ENCODE measurements around the gene ZNF550. TPM values are rescaled to one million over a fixed set of nuclear protein-coding genes. Genes with fewer than 3 reads are reported as not detected.

ZNF550 gene
- total and polyA plus RNA-seq, 2 of the 13 experiments (the other 11 are each of a cell fraction or from before 2014, with no cell fraction given) = 8.6 to 9.1 TPM

DNA sequence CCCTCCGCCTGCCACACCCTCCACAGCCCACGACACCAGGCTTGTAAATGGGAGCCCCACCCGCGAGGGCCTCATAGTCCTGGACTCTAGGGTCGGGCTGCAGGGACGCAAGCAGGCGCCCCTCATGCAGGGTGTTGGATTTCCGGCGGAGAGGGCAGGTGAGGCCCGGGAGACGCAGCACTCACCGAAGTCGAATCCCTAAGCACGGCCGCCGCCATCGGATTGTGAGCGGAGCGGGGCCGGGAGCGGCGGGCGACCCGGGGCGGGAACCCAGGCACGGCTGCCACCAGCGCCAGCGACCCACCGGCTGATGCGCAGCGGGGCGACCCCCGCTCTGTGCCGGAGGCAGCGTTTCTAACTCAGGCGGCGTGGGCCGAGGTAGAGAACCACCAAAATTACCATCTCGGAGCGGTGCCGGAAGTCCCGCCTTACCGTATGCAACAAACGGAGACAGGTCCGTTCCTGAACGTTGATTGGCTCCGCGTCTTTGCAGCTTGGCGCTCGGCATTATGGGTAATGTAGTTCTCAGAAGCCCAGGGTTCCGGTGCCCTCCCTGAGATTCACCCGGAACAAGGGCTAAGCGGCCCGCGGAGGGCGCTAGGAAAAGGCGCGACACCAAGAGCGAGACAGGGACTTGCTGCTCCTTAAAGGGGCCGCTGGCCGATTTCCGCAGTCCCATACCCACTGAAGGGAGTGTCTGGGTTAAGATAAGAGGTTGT lies 19.0 kb upstream of the ZNF550 start, which contains the start of gene ZNF416 (continued):
- TF ChIP-seq PBX3 (CRISPR knock-in tag; IDR thresholded peaks at IDR 0.05; ENCODE audit: borderline replicate concordance) (peak; percentile 63; the same call in 1 of the 2 replicates), ZFP36L2 (CRISPR knock-in tag; IDR thresholded peaks at IDR 0.05) (no peak), SMAD1 (CRISPR knock-in tag; IDR thresholded peaks at IDR 0.05; ENCODE audit: borderline replicate concordance, low read depth) (peak; percentile 63; the same call in 1 of the 2 replicates), ZBTB42 (CRISPR knock-in tag; IDR thresholded peaks at IDR 0.05) (no peak), MTA3 (CRISPR knock-in tag; IDR thresholded peaks at IDR 0.05) (no peak), ZKSCAN1 (IDR thresholded peaks at IDR 0.05; ENCODE audit: low read length) (no peak), TERF1 (CRISPR knock-in tag; IDR thresholded peaks at IDR 0.05) (no peak), MIER3 (CRISPR knock-in tag; IDR thresholded peaks at IDR 0.05; ENCODE audit: borderline replicate concordance) (no peak), ZSCAN29 (CRISPR knock-in tag; conservative IDR thresholded peaks at IDR 0.05) (0 out of 2 replicates have a peak, but pooled peaks have one; percentile 67), ZNF839 (CRISPR knock-in tag; IDR thresholded peaks at IDR 0.05; ENCODE audit: borderline replicate concordance) (peak; percentile 78), BRD4 (CRISPR knock-in tag; IDR thresholded peaks at IDR 0.05) (no peak), THYN1 (CRISPR knock-in tag; IDR thresholded peaks at IDR 0.05; ENCODE audit: borderline replicate concordance, low read depth) (no peak), ZNF460 (CRISPR knock-in tag; IDR thresholded peaks at IDR 0.05; ENCODE audit: borderline replicate concordance) (no peak), JUNB (CRISPR knock-in tag; IDR thresholded peaks at IDR 0.05; ENCODE audit: borderline replicate concordance) (no peak), TCF7 (IDR thresholded peaks at IDR 0.05; ENCODE audit: low read depth) (no peak), ZNF292 (CRISPR knock-in tag; IDR thresholded peaks at IDR 0.05; ENCODE audit: borderline replicate concordance, low read depth) (no peak; the same call in 1 of the 2 replicates), ZNF850 (CRISPR knock-in tag; conservative IDR thresholded peaks at IDR 0.05) (no peak), PHF20 (CRISPR knock-in tag; IDR thresholded peaks at IDR 0.05) (peak; percentile 85), POLR2AphosphoS5 (IDR thresholded peaks at IDR 0.05; ENCODE audit: low read depth, low read length) (peak; percentile 55), RBAK (CRISPR knock-in tag; IDR thresholded peaks at IDR 0.05) (no peak), ZNF879 (CRISPR knock-in tag; IDR thresholded peaks at IDR 0.05) (0 out of 2 replicates have a peak, but pooled peaks have one; percentile 63), STAT5B (CRISPR knock-in tag; IDR thresholded peaks at IDR 0.05) (no peak), ARHGAP35 (CRISPR knock-in tag; IDR thresholded peaks at IDR 0.05; ENCODE audit: borderline replicate concordance) (no peak), GLI4 (CRISPR knock-in tag; IDR thresholded peaks at IDR 0.05; ENCODE audit: borderline replicate concordance) (no peak), ZNF207 (IDR thresholded peaks at IDR 0.05; ENCODE audit: borderline replicate concordance) (no peak)
- TF ChIP-seq, protein P1, sequence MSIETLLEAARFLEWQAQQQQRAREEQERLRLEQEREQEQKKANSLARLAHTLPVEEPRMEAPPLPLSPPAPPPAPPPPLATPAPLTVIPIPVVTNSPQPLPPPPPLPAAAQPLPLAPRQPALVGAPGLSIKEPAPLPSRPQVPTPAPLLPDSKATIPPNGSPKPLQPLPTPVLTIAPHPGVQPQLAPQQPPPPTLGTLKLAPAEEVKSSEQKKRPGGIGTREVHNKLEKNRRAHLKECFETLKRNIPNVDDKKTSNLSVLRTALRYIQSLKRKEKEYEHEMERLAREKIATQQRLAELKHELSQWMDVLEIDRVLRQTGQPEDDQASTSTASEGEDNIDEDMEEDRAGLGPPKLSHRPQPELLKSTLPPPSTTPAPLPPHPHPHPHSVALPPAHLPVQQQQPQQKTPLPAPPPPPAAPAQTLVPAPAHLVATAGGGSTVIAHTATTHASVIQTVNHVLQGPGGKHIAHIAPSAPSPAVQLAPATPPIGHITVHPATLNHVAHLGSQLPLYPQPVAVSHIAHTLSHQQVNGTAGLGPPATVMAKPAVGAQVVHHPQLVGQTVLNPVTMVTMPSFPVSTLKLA (IDR thresholded peaks at IDR 0.05) = no peak
- TF ChIP-seq, protein P2, sequence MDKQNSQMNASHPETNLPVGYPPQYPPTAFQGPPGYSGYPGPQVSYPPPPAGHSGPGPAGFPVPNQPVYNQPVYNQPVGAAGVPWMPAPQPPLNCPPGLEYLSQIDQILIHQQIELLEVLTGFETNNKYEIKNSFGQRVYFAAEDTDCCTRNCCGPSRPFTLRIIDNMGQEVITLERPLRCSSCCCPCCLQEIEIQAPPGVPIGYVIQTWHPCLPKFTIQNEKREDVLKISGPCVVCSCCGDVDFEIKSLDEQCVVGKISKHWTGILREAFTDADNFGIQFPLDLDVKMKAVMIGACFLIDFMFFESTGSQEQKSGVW (CRISPR knock-in tag; IDR thresholded peaks at IDR 0.05; ENCODE audit: borderline replicate concordance) = no peak

Data from HepG2 (cell line).